HCT116 (cell line): ENCODE data around the gene MCF2L2. TPM values are rescaled to one million over a fixed set of nuclear protein-coding genes. Genes with fewer than 3 reads are reported as not detected.

ENCODE experiments used
- ATAC-seq: fragments of 200-7000 bp; cut with Tn5 transposase; 2 replicates; pipeline ENCODE4 v1.9.1; 2020; ENCODE audit warnings: mild to moderate bottlenecking, moderate library complexity
- BruUV-seq: library from RNA; stranded (reverse); fragments of 400-500 nt; replicated peaks from 2 replicates; lab custom pipeline; 2021; lab: Mats Ljungman, UMichigan
- CTCF ChIA-PET: fragments of 300-600 bp; sonication (Branson Sonifier 250); formaldehyde crosslinking; loops from one replicate; lab custom pipeline; 2021; ENCODE audit warnings: antibody characterized with exemption; lab: Charles Lee
- POLR2A ChIA-PET: fragments of 300-600, 350-600 bp; sonication (Branson Sonifier 250); formaldehyde crosslinking; loops from one replicate; lab custom pipeline; 2021; ENCODE audit warnings: antibody characterized with exemption; lab: Charles Lee
- RAD21 ChIA-PET, 2 experiments: fragments of 300-600 bp; sonication (Branson Sonifier 250); formaldehyde crosslinking; loops; one replicate each; lab custom pipeline; 2023; ENCODE audit warnings: low total read pairs in 2 of 2; ENCODE audit not compliant: uncharacterized antibody in 2 of 2, unreplicated experiment in 2 of 2, low non-redundant PET in 1 of 2; lab: Charles Lee
- DNase-seq: peaks from one replicate; pipeline ENCODE4 v3.0.0-alpha.2; 2010; ENCODE audit warnings: low read depth, low spot score
- H2AFZ ChIP-seq: fragments of 200-600 bp; shearing (Covaris generic), sonication (generic); 2 replicates; pipeline ENCODE4 v1.6.1; 2017; ENCODE audit warnings: low read depth, mixed run types, mixed read lengths, antibody characterized with exemption, low read length; ENCODE audit not compliant: poor library complexity, severe bottlenecking
- H3K27ac ChIP-seq: 2 replicates; pipeline ENCODE4 v1.5.1; 2012; ENCODE audit warnings: low read depth, low read length
- H3K27me3 ChIP-seq: fragments of 200-600 bp; sonication (generic); 2 replicates; pipeline ENCODE4 v1.6.1; 2016; ENCODE audit warnings: mixed run types, low read length, mixed read lengths; ENCODE audit not compliant: insufficient read depth
- H3K36me3 ChIP-seq, 2 experiments: fragments of 200-500 bp in 1 of 2; fragments of 200-600 bp in 1 of 2; sonication (Bioruptor generic) in 1 of 2; sonication (generic) in 1 of 2; 2 replicates each; pipeline versions ENCODE4 v1.5.1 to v1.6.1; 2014 to 2016; ENCODE audit warnings: low read length in 2 of 2, inconsistent platforms in 1 of 2, mixed read lengths in 1 of 2, mixed run types in 1 of 2; ENCODE audit not compliant: insufficient read depth in 2 of 2, control insufficient read depth in 1 of 2
- H3K4me1 ChIP-seq, 2 experiments: fragments of 200-600 bp in 1 of 2; sonication (generic) in 1 of 2; 2 replicates each; pipeline versions ENCODE4 v1.5.1 to v1.6.1; 2012 to 2017; ENCODE audit warnings: low read length in 2 of 2, inconsistent platforms in 1 of 2, mild to moderate bottlenecking in 1 of 2, mixed read lengths in 1 of 2, mixed run types in 1 of 2, moderate library complexity in 1 of 2; ENCODE audit not compliant: insufficient read depth in 2 of 2, control insufficient read depth in 1 of 2
- H3K4me2 ChIP-seq: fragments of 200-600 bp; sonication (generic); 2 replicates; pipeline ENCODE4 v1.6.1; 2017; ENCODE audit warnings: mixed run types, low read length, mixed read lengths
- H3K4me3 ChIP-seq, 2 experiments: fragments of 200-600 bp in 1 of 2; sonication (generic) in 1 of 2; replicated peaks in 1 of 2; 2 replicates each; pipeline ENCODE4 v1.5.1; 2011 to 2016; ENCODE audit warnings: low read length in 2 of 2, control low read depth in 1 of 2, low read depth in 1 of 2, mild to moderate bottlenecking in 1 of 2, mixed read lengths in 1 of 2, mixed run types in 1 of 2
- H3K79me2 ChIP-seq: fragments of 200-600 bp; sonication (generic); 2 replicates; pipeline ENCODE4 v1.6.1; 2017; ENCODE audit warnings: mild to moderate bottlenecking, mixed run types, low read length, moderate library complexity, mixed read lengths; ENCODE audit not compliant: insufficient read depth
- H3K9ac ChIP-seq: fragments of 200-600 bp; sonication (generic); 2 replicates; pipeline ENCODE4 v1.6.1; 2016; ENCODE audit warnings: low read length, mixed read lengths
- H3K9me2 ChIP-seq: fragments of 200-600 bp; sonication (generic), shearing (Covaris generic); 2 replicates; pipeline ENCODE4 v1.6.1; 2017; ENCODE audit warnings: mixed run types, mild to moderate bottlenecking, moderate library complexity; ENCODE audit not compliant: insufficient read depth
- H3K9me3 ChIP-seq, 2 experiments: fragments of 200-500 bp in 1 of 2; fragments of 200-600 bp in 1 of 2; sonication (Bioruptor generic) in 1 of 2; sonication (generic) in 1 of 2; 2 replicates each; pipeline ENCODE4 v1.6.1; 2014 to 2017; ENCODE audit warnings: low read length in 2 of 2, mixed read lengths in 2 of 2, inconsistent platforms in 1 of 2, low read depth in 1 of 2, mild to moderate bottlenecking in 1 of 2, mixed run types in 1 of 2, moderate library complexity in 1 of 2; ENCODE audit not compliant: control insufficient read depth in 1 of 2, insufficient read depth in 1 of 2
- H4K20me1 ChIP-seq: fragments of 200-600 bp; sonication (generic), shearing (Covaris generic); 2 replicates; pipeline ENCODE4 v1.6.1; 2017; ENCODE audit warnings: mixed run types, mild to moderate bottlenecking, moderate library complexity; ENCODE audit not compliant: insufficient read depth
- CBX3 ChIP-seq: IDR thresholded peaks from 2 replicates; pipeline ENCODE4 v1.6.1; 2012; ENCODE audit warnings: low read depth
- CEBPB ChIP-seq: IDR thresholded peaks from 2 replicates; pipeline ENCODE4 v1.6.1; 2012; ENCODE audit warnings: low read depth
- EGR1 ChIP-seq: IDR thresholded peaks from 2 replicates; pipeline ENCODE4 v1.6.1; 2012; ENCODE audit warnings: low read depth
- ELF1 ChIP-seq: IDR thresholded peaks from 2 replicates; pipeline ENCODE4 v1.6.1; 2012; ENCODE audit warnings: low read depth, borderline replicate concordance
- EZH2 ChIP-seq: fragments of 200-600 bp; sonication (generic); IDR thresholded peaks from 2 replicates; pipeline ENCODE4 v1.6.1; 2017; ENCODE audit warnings: antibody characterized with exemption, mixed run types
- EZH2phosphoT487 ChIP-seq: fragments of 200-600 bp; IDR thresholded peaks from 2 replicates; pipeline ENCODE4 v1.6.1; 2018; ENCODE audit warnings: antibody characterized with exemption, borderline replicate concordance
- FOSL1 ChIP-seq: IDR thresholded peaks from 2 replicates; pipeline ENCODE4 v1.6.1; 2012; ENCODE audit warnings: low read depth
- JUND ChIP-seq: IDR thresholded peaks from 2 replicates; pipeline ENCODE4 v1.6.1; 2012
- POLR2A ChIP-seq: IDR thresholded peaks from 2 replicates; pipeline ENCODE4 v1.7.0; 2011; ENCODE audit warnings: borderline replicate concordance; ENCODE audit not compliant: insufficient read depth, insufficient read length; ENCODE audit errors: extremely low read depth
- POLR2AphosphoS5 ChIP-seq: IDR thresholded peaks from 2 replicates; pipeline ENCODE4 v1.6.1; 2011; ENCODE audit warnings: mild to moderate bottlenecking, low read depth, low read length, moderate library complexity
- RAD21 ChIP-seq: IDR thresholded peaks from 2 replicates; pipeline ENCODE4 v1.6.1; 2012; ENCODE audit warnings: low read depth, mild to moderate bottlenecking
- SIN3A ChIP-seq: IDR thresholded peaks from 2 replicates; pipeline ENCODE4 v1.6.1; 2012; ENCODE audit warnings: low read depth
- SP1 ChIP-seq: IDR thresholded peaks from 2 replicates; pipeline ENCODE4 v1.6.1; 2012; ENCODE audit warnings: low read depth
- SRF ChIP-seq: IDR thresholded peaks from 2 replicates; pipeline ENCODE4 v1.6.1; 2012; ENCODE audit warnings: low read depth
- TCF7L2 ChIP-seq: IDR thresholded peaks from 2 replicates; pipeline ENCODE4 v1.7.0; 2011; ENCODE audit warnings: borderline replicate concordance, inconsistent platforms; ENCODE audit not compliant: insufficient read depth, insufficient read length; ENCODE audit errors: extremely low read depth
- YY1 ChIP-seq: IDR thresholded peaks from 2 replicates; pipeline ENCODE4 v1.6.1; 2011; ENCODE audit warnings: low read length, low read depth, moderate library complexity, mild to moderate bottlenecking; ENCODE audit not compliant: insufficient replicate concordance; ENCODE audit errors: extremely low read depth
- ZFX ChIP-seq: fragments of 450-650 bp; IDR thresholded peaks from 2 replicates; pipeline ENCODE4 v1.6.1; 2017
- ZNF274 ChIP-seq: fragments of 200-500 bp; sonication (Bioruptor generic); IDR thresholded peaks from 2 replicates; pipeline ENCODE4 v1.6.1; 2014; ENCODE audit warnings: mild to moderate bottlenecking, low read depth, low read length, inconsistent platforms
- intact Hi-C: fragments of 100-400 bp; cut with micrococcal nuclease; formaldehyde crosslinking; loops from 2 replicates; pipeline ENCODE4 v1.10.0; 2022
- total RNA-seq: library from RNA; stranded (reverse); gene quantifications from one replicate; pipeline ENCODE4 v1.2.1, GENCODE V29; 2021; ENCODE audit not compliant: unreplicated experiment
- TF ChIP-seq, protein P1 (sequence below): IDR thresholded peaks from 2 replicates; pipeline ENCODE4 v1.6.1; 2012
- TF ChIP-seq, protein P2 (sequence below), 3 experiments: fragments of 200-600 bp in 1 of 3; sonication (generic) in 1 of 3; IDR thresholded peaks in 2 of 3; conservative IDR thresholded peaks in 1 of 3; 2 replicates each; pipeline ENCODE4 v1.5.1; 2012 to 2017; ENCODE audit warnings: low read depth in 2 of 3, low read length in 2 of 3, antibody characterized with exemption in 1 of 3, borderline replicate concordance in 1 of 3, control low read depth in 1 of 3, mild to moderate bottlenecking in 1 of 3, mixed read lengths in 1 of 3, mixed run types in 1 of 3, moderate library complexity in 1 of 3; ENCODE audit not compliant: insufficient read depth in 1 of 3
- TF ChIP-seq, protein P3 (sequence below): IDR thresholded peaks from 2 replicates; pipeline ENCODE4 v1.6.1; 2012
- TF ChIP-seq, protein P4 (sequence below): IDR thresholded peaks from 2 replicates; pipeline ENCODE4 v1.6.1; 2011; ENCODE audit warnings: mild to moderate bottlenecking, low read length, moderate library complexity; ENCODE audit not compliant: insufficient replicate concordance; ENCODE audit errors: extremely low read depth

The MCF2L2 gene
- total RNA-seq, 1 experiment from 2014 or later, result 1.5 TPM

DNA sequence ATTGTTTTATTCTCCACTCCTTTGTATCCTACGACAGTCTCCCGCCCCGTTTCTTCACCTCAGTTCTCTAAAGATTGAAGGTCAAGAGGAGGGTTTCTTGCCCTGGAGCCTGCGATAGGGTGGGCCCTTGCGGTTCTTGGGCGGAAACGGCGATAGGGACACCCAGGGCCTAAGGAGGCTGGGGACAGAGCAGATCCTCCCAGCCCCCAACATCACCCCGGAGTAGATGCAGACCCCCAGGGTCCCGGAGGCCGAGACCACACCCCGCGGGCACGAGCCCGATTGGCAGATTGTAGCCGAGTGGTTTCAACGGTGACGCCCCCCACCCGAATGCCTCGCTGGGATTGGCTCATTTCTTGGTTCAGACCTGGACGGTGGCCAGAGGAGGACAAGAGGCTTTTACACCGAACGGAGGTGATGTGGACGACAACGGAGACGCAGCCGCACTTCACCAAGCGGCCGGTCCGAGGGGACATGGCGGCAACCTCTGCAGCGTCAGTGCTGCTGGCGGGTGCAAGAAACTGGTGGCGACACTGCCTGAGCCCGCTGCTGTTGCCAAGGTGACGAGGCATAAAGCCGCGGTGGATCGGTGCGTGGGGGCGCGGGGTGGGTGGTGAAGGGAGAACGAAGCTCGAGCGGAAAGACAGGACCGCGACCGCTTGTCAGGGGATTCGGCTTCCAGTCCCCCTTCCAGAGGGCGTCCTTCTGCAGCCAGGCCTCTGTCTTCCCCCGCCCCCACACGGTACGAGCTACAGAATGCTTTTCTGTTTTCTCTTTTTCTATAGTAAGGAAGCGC lies 19.0 kb upstream of the MCF2L2 start:
- intact Hi-C loops, result no loop called here
- ChIA-PET CTCF (interaction anchor here (1.2 kb wide), 1 partner anchor 263 kb away, joined by 3 read pairs; no protein-coding TSS in a partner anchor), RAD21 (no interaction called here), POLR2A (interaction anchor here (1.6 kb wide), 1 partner anchor 19 kb away, joined by 3 read pairs; no protein-coding TSS in a partner anchor)
- Histone ChIP-seq H3K36me3 (no peaks in the 10 kb centered on the region), H4K20me1 (no peaks in the 10 kb centered on the region), H3K27me3 (no peaks in the 10 kb centered on the region), H2AFZ (peak overlapping the region; percentile 97), H3K79me2 (no peaks in the 10 kb centered on the region), H3K9ac (peak overlapping the region; percentile 71), H3K9me3 (peaks cover 0 to 5% of the 10 kb centered on the region in 2 experiments; a peak in 1 of 4 replicates), H3K4me1 (peaks cover 0 to 13% of the 10 kb centered on the region in 2 experiments; a peak in 2 of 4 replicates), H3K9me2 (no peaks in the 10 kb centered on the region), H3K4me3 (peak overlapping the region; percentile 87 to 90), H3K27ac (peak overlapping the region; percentile 34), H3K4me2 (peak overlapping the region; percentile 96)
- peak; percentile 91 for DNase-seq
- BruUV-seq, result no TSS peak
- peak; percentile 93 for ATAC-seq
- TF ChIP-seq, protein P1, sequence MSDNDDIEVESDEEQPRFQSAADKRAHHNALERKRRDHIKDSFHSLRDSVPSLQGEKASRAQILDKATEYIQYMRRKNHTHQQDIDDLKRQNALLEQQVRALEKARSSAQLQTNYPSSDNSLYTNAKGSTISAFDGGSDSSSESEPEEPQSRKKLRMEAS, result peak; percentile 66; the same call in 1 of the 2 replicates
- TF ChIP-seq SIN3A, result peak; percentile 78
- no peak for TF ChIP-seq SRF
- TF ChIP-seq ELF1, result no peak
- no peak for TF ChIP-seq ZNF274
- TF ChIP-seq CEBPB, result no peak
- TF ChIP-seq, protein P2, sequence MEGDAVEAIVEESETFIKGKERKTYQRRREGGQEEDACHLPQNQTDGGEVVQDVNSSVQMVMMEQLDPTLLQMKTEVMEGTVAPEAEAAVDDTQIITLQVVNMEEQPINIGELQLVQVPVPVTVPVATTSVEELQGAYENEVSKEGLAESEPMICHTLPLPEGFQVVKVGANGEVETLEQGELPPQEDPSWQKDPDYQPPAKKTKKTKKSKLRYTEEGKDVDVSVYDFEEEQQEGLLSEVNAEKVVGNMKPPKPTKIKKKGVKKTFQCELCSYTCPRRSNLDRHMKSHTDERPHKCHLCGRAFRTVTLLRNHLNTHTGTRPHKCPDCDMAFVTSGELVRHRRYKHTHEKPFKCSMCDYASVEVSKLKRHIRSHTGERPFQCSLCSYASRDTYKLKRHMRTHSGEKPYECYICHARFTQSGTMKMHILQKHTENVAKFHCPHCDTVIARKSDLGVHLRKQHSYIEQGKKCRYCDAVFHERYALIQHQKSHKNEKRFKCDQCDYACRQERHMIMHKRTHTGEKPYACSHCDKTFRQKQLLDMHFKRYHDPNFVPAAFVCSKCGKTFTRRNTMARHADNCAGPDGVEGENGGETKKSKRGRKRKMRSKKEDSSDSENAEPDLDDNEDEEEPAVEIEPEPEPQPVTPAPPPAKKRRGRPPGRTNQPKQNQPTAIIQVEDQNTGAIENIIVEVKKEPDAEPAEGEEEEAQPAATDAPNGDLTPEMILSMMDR (IDR thresholded peaks at IDR 0.05 in 2 of 3, conservative IDR thresholded peaks at IDR 0.05 in 1 of 3; ENCODE audit: borderline replicate concordance in 1 of 3, insufficient read depth in 1 of 3, low read depth in 2 of 3, low read length in 2 of 3), result no peak
- TF ChIP-seq ZFX, result 0 out of 2 replicates have a peak, but pooled peaks have one; percentile 27
- TF ChIP-seq CBX3, result peak; percentile 93
- TF ChIP-seq, protein P3, sequence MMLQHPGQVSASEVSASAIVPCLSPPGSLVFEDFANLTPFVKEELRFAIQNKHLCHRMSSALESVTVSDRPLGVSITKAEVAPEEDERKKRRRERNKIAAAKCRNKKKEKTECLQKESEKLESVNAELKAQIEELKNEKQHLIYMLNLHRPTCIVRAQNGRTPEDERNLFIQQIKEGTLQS, result no peak
- TF ChIP-seq EGR1, result peak; percentile 58; the same call in 1 of the 2 replicates
- TF ChIP-seq EZH2phosphoT487, result no peak
- TF ChIP-seq FOSL1, result no peak
- TF ChIP-seq, protein P4, sequence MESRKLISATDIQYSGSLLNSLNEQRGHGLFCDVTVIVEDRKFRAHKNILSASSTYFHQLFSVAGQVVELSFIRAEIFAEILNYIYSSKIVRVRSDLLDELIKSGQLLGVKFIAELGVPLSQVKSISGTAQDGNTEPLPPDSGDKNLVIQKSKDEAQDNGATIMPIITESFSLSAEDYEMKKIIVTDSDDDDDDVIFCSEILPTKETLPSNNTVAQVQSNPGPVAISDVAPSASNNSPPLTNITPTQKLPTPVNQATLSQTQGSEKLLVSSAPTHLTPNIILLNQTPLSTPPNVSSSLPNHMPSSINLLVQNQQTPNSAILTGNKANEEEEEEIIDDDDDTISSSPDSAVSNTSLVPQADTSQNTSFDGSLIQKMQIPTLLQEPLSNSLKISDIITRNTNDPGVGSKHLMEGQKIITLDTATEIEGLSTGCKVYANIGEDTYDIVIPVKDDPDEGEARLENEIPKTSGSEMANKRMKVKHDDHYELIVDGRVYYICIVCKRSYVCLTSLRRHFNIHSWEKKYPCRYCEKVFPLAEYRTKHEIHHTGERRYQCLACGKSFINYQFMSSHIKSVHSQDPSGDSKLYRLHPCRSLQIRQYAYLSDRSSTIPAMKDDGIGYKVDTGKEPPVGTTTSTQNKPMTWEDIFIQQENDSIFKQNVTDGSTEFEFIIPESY, result peak; percentile 81
- peak; percentile 83 for TF ChIP-seq SP1
- TF ChIP-seq POLR2A, result peak; percentile 60
- TF ChIP-seq POLR2AphosphoS5, result peak; percentile 89
- peak; percentile 85 for TF ChIP-seq YY1
- TF ChIP-seq JUND, result no peak; the same call in 1 of the 2 replicates
- no peak for TF ChIP-seq RAD21
- TF ChIP-seq EZH2, result no peak
- no peak for TF ChIP-seq TCF7L2
